ENCODE measurements around the gene HSF2. TPM values are rescaled to one million over a fixed set of nuclear protein-coding genes. Genes with fewer than 3 reads are reported as not detected.

HSF2 gene
- total and polyA plus RNA-seq, 2 donors (not counting 1 experiment from before 2014, with no cell fraction given), result 10.6 to 10.8 TPM

DNA sequence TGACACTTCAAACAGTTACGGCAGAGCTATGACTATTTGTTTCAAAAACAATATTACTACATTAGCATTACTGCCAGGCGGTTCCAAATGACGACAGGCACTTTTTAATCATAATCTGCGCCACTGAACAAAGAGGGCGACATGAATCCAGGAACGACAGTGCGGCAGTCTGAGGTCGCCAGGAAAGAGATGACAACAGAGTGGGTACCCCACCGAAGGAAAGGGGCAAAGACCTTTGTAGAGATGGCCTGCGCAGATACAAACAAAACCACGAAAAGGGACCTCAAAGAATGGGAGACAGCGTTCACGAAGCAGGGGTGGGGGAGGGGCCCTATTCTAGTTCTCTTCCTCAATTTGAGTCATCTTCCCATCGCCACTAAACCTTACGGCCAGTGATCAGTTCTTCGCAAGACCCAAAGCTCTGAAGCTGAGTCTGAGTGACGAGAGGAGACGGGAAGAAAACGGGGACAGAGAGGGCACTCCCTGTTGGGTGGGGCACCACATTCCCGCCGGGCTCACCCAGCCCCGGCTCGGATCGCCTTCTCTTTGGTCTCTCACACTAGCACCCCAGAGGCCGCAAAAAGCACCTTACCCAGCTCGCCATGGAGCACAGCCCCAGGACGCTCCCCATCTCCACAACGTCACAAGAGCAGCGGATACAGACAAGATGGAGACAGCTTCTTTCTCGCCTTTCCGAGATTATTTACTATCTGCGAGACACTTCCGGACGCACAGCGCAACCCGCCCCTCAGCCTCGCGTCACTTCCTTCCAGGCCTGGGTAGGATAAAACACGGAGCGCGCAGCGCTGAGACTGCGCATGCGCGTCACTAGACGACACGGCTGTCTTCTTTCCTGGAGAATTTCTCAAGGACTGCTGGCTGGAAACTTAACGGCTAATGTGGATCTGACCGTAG is 71.9 kb downstream of the HSF2 start, which contains the start of gene SERINC1:
Gene SERINC1, minus strand, starts transcription at position 701 of the 915 bp plus-strand sequence. Its CDS starts 70 bp downstream, at position 631.
- under 1% methylated on average over 42 of the region's 49 CpGs for WGBS (ENCODE audit: insufficient coverage)
- peaks cover 26% of the 10 kb centered on the region for H4K20me1 ChIP-seq (ENCODE audit: control insufficient read depth, insufficient read depth, low read length, poor library complexity, severe bottlenecking)
- POLR2A ChIA-PET, result interaction anchor here (0.9 kb wide), 3 partner anchors 14 to 72 kb away, joined by 3 to 4 read pairs (median 3); partner anchors contain the start of gene HSF2
- H3K4me3 ChIP-seq (ENCODE audit: control extremely low read depth in 1 of 5, extremely low read depth in 1 of 5, insufficient read depth in 1 of 5, low read depth in 2 of 5, low read length in 4 of 5), result peak within 1 kb of the TSS; percentile 97 to 100 (median 99)
- H3K9me3 ChIP-seq (ENCODE audit: control extremely low read depth in 1 of 3, control insufficient read depth in 2 of 3, insufficient read depth in 1 of 3, low read length in 2 of 3), result no peaks in the 10 kb centered on the region
- Mint-ChIP-seq H3K9me3 (ENCODE audit: insufficient read depth) (no peaks in the 10 kb centered on the region), H3K27ac (peak within 1 kb of the TSS; percentile 100), H3K4me3 (peak within 1 kb of the TSS; percentile 99), H3K4me1 (peaks cover 40% of the 10 kb centered on the region), H3K27me3 (no peaks in the 10 kb centered on the region)
- H3K9ac ChIP-seq (ENCODE audit: low read length), result peak within 1 kb of the TSS; percentile 99
- no peak for TF ChIP-seq EZH2 (IDR thresholded peaks at IDR 0.05; ENCODE audit: borderline replicate concordance, insufficient read depth, low read depth, low read length, poor library complexity, severe bottlenecking)
- TF ChIP-seq, protein P1, sequence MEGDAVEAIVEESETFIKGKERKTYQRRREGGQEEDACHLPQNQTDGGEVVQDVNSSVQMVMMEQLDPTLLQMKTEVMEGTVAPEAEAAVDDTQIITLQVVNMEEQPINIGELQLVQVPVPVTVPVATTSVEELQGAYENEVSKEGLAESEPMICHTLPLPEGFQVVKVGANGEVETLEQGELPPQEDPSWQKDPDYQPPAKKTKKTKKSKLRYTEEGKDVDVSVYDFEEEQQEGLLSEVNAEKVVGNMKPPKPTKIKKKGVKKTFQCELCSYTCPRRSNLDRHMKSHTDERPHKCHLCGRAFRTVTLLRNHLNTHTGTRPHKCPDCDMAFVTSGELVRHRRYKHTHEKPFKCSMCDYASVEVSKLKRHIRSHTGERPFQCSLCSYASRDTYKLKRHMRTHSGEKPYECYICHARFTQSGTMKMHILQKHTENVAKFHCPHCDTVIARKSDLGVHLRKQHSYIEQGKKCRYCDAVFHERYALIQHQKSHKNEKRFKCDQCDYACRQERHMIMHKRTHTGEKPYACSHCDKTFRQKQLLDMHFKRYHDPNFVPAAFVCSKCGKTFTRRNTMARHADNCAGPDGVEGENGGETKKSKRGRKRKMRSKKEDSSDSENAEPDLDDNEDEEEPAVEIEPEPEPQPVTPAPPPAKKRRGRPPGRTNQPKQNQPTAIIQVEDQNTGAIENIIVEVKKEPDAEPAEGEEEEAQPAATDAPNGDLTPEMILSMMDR (IDR thresholded peaks at IDR 0.05), result no peak
- peak; percentile 96 for DNase-seq
- H3K36me3 ChIP-seq (replicated peaks in 1 of 2; ENCODE audit: control extremely low read depth in 1 of 2, control insufficient read depth in 1 of 2, extremely low read depth in 1 of 2, insufficient read depth in 2 of 2, low read length in 1 of 2), result peaks cover 0 to 11% of the 10 kb centered on the region in 2 experiments
- H3K4me2 ChIP-seq (replicated peaks; ENCODE audit: low read depth, low read length, poor library complexity, severe bottlenecking), result peak within 1 kb of the TSS; percentile 86
- intact Hi-C loops (cut with micrococcal nuclease), result loop anchor here (1.0 to 10.0 kb wide), 5 partner anchors 15 to 1139 kb away; partner anchors contain the start of genes HSF2 and TBC1D32
- peak within 1 kb of the TSS; percentile 97 to 99 for H3K27ac ChIP-seq (ENCODE audit: low read length in 2 of 2)
- CTCF ChIA-PET, result interaction anchor here (0.9 to 2.2 kb wide), 3 partner anchors 14 to 60 kb away, joined by 4 to 21 read pairs (median 10); no protein-coding TSS in a partner anchor
- H3K4me1 ChIP-seq (ENCODE audit: control insufficient read depth in 2 of 2, insufficient read depth in 2 of 2, low read length in 2 of 2), result peaks cover 15 to 34% of the 10 kb centered on the region in 2 donors
- peak within 1 kb of the TSS; percentile 92 for H2AFZ ChIP-seq (ENCODE audit: insufficient read depth, low read depth, low read length, poor library complexity, severe bottlenecking)
- H3K27me3 ChIP-seq (replicated peaks in 1 of 4; ENCODE audit: control extremely low read depth in 1 of 4, control insufficient read depth in 3 of 4, insufficient read depth in 4 of 4, low read length in 3 of 4), result no peaks in the 10 kb centered on the region
- peaks cover 63% of the 10 kb centered on the region for H3K79me2 ChIP-seq (ENCODE audit: control insufficient read depth, insufficient read depth, low read length)
- ATAC-seq (ENCODE audit: low read depth), result peak; percentile 94

Measured in B cell (primary cell).